GM19452 (cell line): ENCODE results near the gene KRTAP20-4.

Experiments used
- ATAC-seq: cut with Tn5 transposase; IDR thresholded peaks from one replicate; pipeline ENCODE4 v1.9.1; 2021; ENCODE audit not compliant: unreplicated experiment

The KRTAP20-4 gene

GRCh38 chr21:30646904-30647414 lies 26.5 kb downstream of the KRTAP20-4 start:
- ATAC-seq, result no peak

GRCh38 chr21:30652891-30653290 lies 32.5 kb downstream of the KRTAP20-4 start:
- ATAC-seq, result no peak

GRCh38 chr21:30668776-30669175 lies 48.3 kb downstream of the KRTAP20-4 start:
- no peak for ATAC-seq
